Tongue (tissue), 3 donors: ENCODE results near the gene ZNF786. TPM values are rescaled to one million over a fixed set of nuclear protein-coding genes. Genes with fewer than 3 reads are reported as not detected.

Experiments
- DNase-seq: peaks from one replicate; pipeline ENCODE4 v3.0.0-alpha.2; 2015
- small RNA-seq: library from RNA; depleted of rRNA; stranded (forward); fragments of <200 nt; gene quantifications from one replicate; pipeline ENCODE3, GENCODE V24; 2014; ENCODE audit warnings: low replicate concordance
- total RNA-seq: library from RNA; depleted of rRNA; stranded (reverse); fragments of >200 nt; gene quantifications from one replicate; pipeline ENCODE4 v1.2.3, GENCODE V29; 2014

Gene ZNF786
- total RNA-seq, 1 donor from 2014 or later, result 8.0 TPM

GRCh38 chr7:149028346-149029109, 62.0 kb downstream of the ZNF786 start, which contains the start of gene PDIA4:
Gene PDIA4 (minus strand): TSS chr7:149028505. CDS start chr7:149028408, 97 bp downstream.
- peak; percentile 100 for DNase-seq

- peak; percentile 39 for DNase-seq
These were observed 62.7 kb downstream of the ZNF786 start for GRCh38 chr7:149027611-149028345.

- DNase-seq, result no peak
These were observed 63.5 kb downstream of the ZNF786 start for GRCh38 chr7:149027055-149027454.

GRCh38 chr7:149023662-149024061, 66.9 kb downstream of the ZNF786 start:
- DNase-seq, result no peak

- DNase-seq, result no peak
These were observed 67.7 kb downstream of the ZNF786 start for GRCh38 chr7:149022756-149023360.

GRCh38 chr7:149021725-149022062, 68.8 kb downstream of the ZNF786 start:
- no peak for DNase-seq

GRCh38 chr7:149020483-149020882, 70.0 kb downstream of the ZNF786 start:
- no peak for DNase-seq

Small RNA genes within 50 kb of the gene (small RNA-seq; reads per million reads assigned to genes)
- not detected for gene COX6B1P1
- 0.11 reads per million for gene RN7SL521P
- not detected for gene RNU6-650P

Other genes with a start within 250 kb of the ZNF786 start
- 22.4 TPM for gene EZH2, start 206.4 kb downstream of the ZNF786 start, total RNA-seq
- 94.8 TPM for gene PDIA4, start 62.2 kb downstream of the ZNF786 start, total RNA-seq
- 4.7 TPM for gene ZNF425, start 35.6 kb upstream of the ZNF786 start, total RNA-seq
- 17.5 TPM for gene ZNF398, start 56.7 kb upstream of the ZNF786 start, total RNA-seq
- gene ZNF282, start 104.8 kb upstream of the ZNF786 start, total RNA-seq, result 26.2 TPM
- gene ZNF212, start 148.9 kb upstream of the ZNF786 start, total RNA-seq, result 10.3 TPM
- 8.5 TPM for gene ZNF783, start 171.5 kb upstream of the ZNF786 start, total RNA-seq